GM19193 (cell line): ENCODE data around the gene XRCC2.
A peak's percentile ranks its signal among the peaks of the same experiment; 100 is the strongest.

Experiments used
- POLR2A ChIP-seq: IDR thresholded peaks from 4 replicates; pipeline ENCODE4 v1.6.1; 2011; ENCODE audit not compliant: insufficient read depth, insufficient read length; ENCODE audit errors: extremely low read depth

The XRCC2 gene

DNA sequence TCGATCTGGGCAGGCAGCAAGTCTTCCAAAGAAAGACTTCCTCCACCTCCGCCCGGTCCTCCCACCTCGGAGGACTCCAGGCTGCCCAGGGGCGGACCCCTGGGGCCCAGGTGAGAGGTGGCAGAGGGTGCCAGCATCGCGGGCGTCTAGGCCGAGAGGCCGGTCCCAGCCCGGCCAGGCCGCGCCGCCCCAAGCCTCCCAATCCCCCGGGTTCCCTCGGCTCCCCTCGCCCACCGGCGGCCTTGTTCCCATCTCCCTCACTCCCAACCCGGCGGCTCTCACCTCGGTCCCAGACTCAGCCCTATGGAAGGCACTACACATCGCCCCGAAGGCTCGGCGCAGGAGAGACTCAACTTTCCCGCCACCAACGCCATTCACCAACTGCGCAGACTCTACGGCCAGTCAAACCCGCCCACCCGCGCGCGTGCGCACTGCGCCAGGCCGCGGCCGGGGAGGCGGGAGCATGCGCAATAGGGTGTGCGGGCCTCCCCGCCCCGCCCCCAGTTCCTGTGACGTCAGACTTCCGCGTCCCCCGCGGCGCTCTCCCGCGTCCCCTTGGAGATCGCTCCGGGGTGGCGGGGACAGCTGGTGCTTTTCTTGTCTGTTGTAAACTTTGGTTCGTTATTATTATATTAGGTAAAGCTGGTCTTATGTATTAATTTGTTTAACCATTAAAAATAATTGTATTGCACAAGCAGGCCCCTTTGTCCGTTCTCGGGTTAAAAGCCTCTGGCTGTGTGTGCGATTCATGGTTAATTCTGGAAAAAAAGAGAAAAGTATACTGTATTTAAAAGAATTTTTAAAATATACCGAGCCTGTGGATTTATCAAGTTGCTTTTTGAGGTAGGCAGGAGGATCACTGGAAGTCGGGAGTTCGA lies at the start of gene XRCC2:
Gene XRCC2 (minus strand): TSS at position 383 of the 878 bp plus-strand sequence. CDS start 62 bp downstream, at position 321.
- peak; percentile 96 for TF ChIP-seq POLR2A

DNA sequence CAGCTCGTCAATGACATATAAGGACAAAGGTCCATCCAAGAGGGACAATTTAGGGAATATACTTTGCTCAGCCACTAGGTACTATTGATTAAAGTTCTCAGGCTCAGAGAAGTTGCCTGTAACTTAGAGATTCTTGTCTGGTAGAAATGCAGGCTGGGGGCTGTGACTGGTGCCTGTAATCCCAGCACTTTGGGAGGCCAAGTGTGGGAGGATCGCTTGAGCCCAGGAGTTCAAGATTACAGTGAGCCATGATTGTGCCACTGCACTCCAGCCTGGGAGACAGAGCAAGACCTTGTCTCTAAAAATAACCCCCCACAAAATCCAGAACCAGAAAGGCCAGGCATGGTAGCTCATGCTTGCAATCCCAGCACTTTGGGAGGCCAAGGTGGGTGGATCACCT lies 47.4 kb upstream of the XRCC2 start:
- no peak for TF ChIP-seq POLR2A

DNA sequence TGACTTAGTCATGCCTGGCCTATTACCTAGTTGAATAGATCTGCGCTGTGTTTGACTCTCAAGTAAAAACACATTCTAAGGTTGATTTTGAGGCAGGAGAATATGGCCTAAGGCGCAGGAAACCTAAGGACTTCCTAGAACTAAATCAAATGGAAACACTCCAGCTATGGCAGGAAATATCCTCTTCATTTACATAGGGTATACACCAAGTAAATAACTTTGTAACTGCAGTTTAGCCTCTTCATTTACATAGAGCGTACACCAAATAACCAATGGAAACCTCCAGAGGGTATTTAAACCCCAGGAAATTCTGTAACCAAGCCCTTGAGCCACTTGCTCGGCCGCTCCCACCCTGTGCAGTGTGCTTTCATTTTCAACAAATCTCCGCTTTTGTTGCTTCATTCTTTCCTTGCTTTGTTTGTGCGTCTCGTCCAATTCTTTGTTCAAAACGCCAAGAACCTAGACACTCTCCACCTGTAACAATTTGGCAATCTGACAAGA lies 35.6 kb upstream of the XRCC2 start:
- no peak for TF ChIP-seq POLR2A

DNA sequence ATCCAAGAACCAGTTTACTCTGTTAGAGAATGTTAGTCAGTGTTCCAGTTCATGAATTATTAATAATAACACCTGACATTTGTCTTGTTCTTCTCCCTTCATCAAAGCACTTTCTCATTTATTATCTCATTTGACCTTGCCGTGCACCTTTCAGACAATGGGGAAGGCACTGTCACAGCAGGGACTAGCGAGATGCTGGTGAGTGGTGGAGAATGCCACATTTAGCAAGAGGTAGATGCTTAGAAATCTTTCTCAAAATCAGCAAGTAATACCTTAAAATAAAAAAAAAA lies 34.2 kb upstream of the XRCC2 start:
- TF ChIP-seq POLR2A, result no peak

DNA sequence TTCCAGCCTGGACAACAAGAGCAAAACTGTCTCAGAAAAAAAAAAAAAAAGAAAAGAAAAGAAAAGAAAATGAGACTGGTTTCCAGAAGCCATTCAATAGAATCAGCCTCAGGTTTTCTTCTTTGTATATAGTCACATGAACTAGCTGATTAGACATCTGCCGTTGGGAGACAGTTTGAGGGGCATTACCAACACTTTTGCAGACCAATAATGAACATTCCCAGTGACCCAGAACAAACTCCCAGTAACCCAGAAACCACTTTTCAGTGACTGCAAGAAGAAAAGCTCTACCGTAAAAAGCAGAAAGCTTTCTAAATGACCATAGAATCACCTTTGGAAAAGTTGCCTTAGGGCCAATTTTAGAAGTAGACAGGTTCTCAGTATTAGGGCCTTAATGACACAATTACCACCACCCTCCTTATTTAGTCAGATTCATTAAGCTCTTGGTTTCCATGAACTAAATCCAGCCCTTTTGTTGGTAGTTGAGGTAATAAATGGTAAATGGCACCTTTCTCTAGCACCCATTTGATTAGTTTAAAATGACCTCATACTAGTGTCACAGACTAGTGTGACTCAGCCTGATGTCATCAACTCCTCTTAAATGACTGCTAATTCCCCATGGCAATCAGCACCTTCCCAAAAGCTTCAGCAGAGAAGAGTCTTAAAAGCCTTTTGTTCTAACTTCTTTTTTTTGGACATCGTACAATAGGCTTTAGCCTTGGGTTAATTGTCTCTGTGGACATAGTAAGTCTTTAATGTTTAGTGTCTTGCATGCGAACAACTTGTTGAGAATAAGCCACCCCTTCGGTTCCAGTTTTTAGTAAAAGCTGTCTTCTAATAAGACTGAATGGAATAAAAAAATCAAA lies 33.6 kb upstream of the XRCC2 start:
- TF ChIP-seq POLR2A, result no peak

DNA sequence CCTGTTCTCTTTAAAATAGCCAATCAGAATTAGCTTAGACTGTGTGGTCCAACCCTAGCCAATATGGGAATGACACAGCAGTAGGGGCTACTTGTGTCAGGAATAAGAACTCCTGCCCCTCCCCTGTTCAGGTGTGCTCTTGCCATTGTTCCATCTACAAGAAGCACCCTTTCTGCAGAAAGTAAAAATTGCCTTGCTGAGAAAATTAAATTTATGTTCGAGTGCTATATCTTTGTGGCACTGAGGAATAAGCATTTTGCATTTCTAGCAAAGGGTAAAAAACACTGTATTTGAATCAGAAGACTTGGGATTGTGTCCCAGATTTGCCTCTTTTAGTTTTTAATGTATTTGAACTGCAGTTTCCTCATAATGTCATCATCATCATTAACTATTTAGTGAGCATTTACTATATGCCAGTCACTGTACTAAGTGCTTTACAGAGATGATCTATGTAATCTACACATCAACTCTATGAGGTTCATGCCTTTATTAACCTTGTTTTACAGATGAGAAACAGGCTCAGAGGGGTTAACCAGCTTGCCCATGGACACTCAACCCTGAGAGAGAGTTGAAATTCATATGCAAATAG lies 28.9 kb upstream of the XRCC2 start:
- TF ChIP-seq POLR2A, result no peak

DNA sequence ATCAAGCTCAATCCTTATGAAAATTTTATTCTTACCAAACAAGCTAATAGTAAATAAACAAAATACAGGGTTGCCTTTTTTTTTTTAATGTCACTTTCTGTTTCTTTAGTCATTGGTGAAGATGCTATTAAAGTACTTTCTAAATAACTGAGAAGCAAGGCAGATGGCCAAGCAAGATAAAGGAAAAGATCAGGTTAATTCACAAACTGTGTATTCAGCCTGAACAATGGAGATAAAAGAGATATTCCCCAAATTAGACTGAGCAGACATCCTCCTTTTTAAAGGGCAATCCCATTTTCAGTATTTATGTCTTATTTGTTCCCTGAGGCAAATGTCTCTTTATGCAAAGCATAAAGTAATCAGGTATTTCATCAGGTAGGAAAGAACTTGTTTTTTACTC lies 23.1 kb upstream of the XRCC2 start:
- no peak for TF ChIP-seq POLR2A

DNA sequence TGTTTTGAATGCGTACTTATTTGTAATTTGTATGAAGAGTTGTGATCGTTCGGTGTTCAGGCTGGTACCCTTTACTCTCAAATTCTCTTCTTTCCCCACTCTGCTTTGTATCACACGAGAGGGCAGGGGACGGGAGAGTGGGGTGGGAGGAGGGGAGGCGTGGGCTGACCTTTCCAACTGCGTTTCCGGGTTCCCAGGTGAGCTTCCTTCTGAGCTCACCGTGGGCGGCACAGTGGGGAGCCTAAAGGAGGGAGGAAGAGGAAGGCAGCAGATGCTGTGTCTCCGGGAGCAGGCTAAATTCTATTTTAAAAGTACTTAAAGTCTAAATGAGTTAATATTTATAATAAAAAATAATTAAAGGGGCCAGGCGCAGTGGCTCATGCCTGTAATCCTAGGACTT lies 7.4 kb upstream of the XRCC2 start:
- TF ChIP-seq POLR2A, result no peak

DNA sequence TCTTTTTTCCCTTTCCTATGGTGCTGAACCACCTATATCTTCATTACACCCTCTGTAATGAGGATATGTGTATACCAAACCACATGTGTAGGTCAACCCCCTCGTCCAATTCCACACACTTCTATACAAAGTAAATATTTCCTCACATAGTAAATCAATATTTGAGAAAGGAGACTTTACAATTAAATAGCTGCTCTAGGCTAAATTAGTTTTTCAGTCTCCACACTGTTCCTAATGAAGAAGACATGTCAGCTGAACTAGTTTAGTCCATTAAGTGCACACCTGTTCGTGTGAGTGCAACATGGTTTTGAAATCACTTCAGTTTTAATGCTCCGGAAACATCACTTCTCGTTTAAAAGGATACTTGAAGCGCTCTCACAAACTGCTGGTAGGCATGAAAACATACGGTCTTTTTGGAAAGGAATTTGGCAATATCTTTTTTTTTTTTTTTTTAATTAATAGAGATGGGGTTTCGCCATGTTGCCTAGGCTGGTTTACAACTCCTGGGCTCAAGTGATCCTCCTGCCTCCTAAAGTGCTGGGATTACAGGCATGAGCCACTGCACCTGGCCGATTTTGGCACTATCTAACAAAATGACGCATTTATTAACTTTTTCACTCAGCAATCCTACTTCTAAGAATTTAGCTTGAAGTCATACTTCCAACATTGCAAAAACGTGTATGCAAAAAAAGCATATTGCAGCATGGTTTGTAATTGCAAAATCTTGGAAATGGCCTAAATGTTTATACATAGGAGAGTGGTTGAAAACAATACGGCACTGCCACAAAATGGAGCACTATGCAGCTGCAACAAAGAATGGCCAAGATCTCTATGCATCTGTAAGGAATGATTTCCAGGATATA lies 2.1 kb upstream of the XRCC2 start:
- no peak for TF ChIP-seq POLR2A

DNA sequence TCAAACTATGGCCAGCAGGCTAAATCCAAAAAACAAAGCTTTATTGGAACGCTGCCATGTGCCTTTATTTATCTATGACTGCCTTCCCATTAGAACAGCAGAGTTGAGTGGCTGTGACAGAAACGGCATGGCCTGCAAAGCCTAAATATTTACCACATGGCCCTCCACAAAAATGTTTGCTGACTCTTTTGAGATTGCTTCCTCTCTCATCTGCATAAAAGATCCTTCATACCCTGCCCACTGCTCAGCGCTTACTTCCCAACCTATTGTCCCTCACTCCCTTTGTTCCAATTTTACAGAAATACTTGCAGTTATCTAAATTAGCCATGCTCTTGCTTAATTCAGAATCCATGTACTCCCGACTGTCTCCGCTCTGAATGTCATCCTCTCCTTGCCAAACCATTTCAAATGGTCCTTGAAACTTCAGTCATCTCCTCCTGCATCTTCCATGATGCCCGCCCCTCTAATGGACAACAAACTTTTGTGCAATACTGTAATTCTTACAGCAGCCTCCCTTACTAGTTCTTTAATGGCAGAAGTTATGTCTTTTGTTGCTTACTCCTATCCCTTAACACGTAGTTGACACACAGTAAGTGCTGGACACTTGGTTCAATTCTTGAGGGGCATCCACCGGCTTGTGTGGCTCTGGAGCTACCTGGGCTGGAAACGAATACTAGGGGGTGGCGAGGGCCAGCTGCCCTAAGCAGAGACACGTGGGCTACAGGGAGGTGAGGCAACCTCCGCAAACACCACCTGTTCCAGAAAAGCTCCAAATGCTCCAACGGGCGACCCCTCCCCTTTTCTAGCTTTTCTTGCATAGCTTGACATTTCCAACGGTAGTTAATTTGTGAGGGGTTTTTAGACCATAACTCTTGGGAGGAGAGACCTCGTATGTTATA lies 832 bp downstream of the XRCC2 start:
- TF ChIP-seq POLR2A, result no peak

DNA sequence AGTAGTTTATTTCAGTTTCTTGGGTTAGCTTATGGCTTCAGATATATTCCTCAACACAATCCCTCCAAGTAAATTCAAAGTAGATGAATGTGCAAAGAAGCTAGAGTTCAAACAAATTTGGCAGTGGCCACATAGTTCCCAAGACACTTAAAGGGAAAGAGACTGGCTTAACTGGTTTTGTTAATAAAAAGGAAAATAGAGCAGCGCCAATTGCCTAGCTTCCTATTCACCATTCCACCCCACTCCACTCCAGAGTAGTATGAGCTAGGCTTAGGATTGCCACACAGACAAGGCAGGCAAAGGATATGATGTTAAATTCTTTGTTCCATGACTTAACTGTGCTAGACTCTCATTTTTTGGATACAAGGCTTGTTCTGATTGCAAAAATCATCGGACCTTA lies 2.0 kb downstream of the XRCC2 start:
- no peak for TF ChIP-seq POLR2A

DNA sequence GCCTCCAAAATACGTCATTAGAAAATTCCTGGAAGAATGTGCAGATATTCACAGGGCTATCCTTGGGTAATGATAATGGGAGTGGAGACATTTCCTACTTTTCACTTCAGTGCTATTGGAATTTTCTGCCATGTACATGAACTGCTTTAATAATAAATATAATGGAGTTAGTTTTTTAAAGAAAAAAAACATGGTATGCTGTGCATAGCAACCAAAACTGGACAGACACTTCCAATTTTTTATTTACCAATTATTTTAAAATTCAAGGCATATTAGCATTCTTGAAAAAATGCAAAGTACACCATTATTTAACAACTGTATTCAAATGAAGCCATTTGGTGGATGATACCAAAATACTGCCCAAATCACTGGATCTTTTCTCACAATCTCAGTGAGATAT lies 3.3 kb downstream of the XRCC2 start:
- no peak for TF ChIP-seq POLR2A

DNA sequence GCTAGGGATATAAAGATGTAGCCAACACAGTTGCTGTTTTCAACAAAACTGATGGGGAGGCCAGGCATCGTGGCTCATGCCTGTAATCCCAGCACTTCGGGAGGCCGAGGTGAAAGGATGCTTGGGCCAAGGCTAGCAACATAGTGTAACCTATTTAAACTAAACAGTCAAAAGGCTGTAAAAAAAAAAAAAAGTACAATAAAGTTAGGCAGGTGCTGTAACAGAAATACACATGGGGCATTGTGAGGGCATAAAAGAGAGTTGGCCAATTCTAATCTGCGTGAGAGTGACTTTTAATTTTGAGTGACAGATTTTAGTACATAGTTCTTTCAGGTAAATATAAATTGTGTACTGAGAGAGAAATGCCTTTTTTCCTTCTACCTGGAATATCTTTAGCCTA lies 6.2 kb downstream of the XRCC2 start:
- TF ChIP-seq POLR2A, result no peak
